Parathyroid adenoma (tissue), 2 donors: ENCODE data around the gene OVCH2.

ENCODE experiments used
- H2AFZ ChIP-seq: fragments of 300-600 bp; sonication (generic); one replicate; pipeline ENCODE4 v1.7.0; 2017; ENCODE audit warnings: antibody characterized with exemption, mild to moderate bottlenecking
- H3K27ac ChIP-seq: fragments of 300-600 bp; sonication (generic); one replicate; pipeline ENCODE4 v1.7.0; 2017
- H3K27me3 ChIP-seq: fragments of 300-600 bp; sonication (generic); one replicate; pipeline ENCODE4 v1.7.0; 2017; ENCODE audit warnings: low read length; ENCODE audit not compliant: control insufficient read depth, insufficient read depth
- H3K36me3 ChIP-seq: fragments of 300-600 bp; sonication (generic); one replicate; pipeline ENCODE4 v1.7.0; 2017; ENCODE audit warnings: low read length; ENCODE audit not compliant: control insufficient read depth, insufficient read depth
- H3K4me1 ChIP-seq: fragments of 300-600 bp; sonication (generic); one replicate; pipeline ENCODE4 v1.7.0; 2017; ENCODE audit warnings: control low read depth
- H3K4me2 ChIP-seq: fragments of 300-600 bp; sonication (generic); one replicate; pipeline ENCODE4 v1.7.0; 2017; ENCODE audit warnings: low read length
- H3K4me3 ChIP-seq: fragments of 300-600 bp; sonication (generic); one replicate; pipeline ENCODE4 v1.7.0; 2017; ENCODE audit warnings: low read depth, low read length
- H3K79me2 ChIP-seq: fragments of 300-600 bp; sonication (generic); one replicate; pipeline ENCODE4 v1.7.0; 2017; ENCODE audit warnings: control low read depth
- H3K9ac ChIP-seq: fragments of 300-600 bp; sonication (generic); one replicate; pipeline ENCODE4 v1.7.0; 2017; ENCODE audit warnings: mild to moderate bottlenecking
- H3K9me3 ChIP-seq: fragments of 300-600 bp; sonication (generic); one replicate; pipeline ENCODE4 v1.7.0; 2017; ENCODE audit warnings: low read length; ENCODE audit not compliant: control insufficient read depth
- TF ChIP-seq, protein P1 (sequence below): fragments of 300-600 bp; sonication (generic); IDR thresholded peaks from one replicate; pipeline ENCODE4 v1.7.0; 2017; ENCODE audit warnings: antibody characterized with exemption, mild to moderate bottlenecking
- donor health status: primary hyperparathyroidism.

The OVCH2 gene

GRCh38 chr11:7672960-7673723 is 33.1 kb downstream of the OVCH2 start, which contains the start of gene CYB5R2:
TSS of gene CYB5R2 (minus strand) at chr11:7673500. CDS start at chr11:7672825, 675 bp downstream.
- Histone ChIP-seq H3K9me3 (no peaks in the 10 kb centered on the region), H3K79me2 (no peaks in the 10 kb centered on the region), H3K4me1 (peaks cover 28% of the 10 kb centered on the region), H3K36me3 (no peaks in the 10 kb centered on the region), H3K27me3 (no peaks in the 10 kb centered on the region), H2AFZ (peak within 1 kb of the TSS; percentile 91), H3K27ac (peak within 1 kb of the TSS; percentile 91), H3K9ac (peak within 1 kb of the TSS; percentile 84), H3K4me3 (peak within 1 kb of the TSS; percentile 63), H3K4me2 (peak within 1 kb of the TSS; percentile 74)
- TF ChIP-seq, protein P1, sequence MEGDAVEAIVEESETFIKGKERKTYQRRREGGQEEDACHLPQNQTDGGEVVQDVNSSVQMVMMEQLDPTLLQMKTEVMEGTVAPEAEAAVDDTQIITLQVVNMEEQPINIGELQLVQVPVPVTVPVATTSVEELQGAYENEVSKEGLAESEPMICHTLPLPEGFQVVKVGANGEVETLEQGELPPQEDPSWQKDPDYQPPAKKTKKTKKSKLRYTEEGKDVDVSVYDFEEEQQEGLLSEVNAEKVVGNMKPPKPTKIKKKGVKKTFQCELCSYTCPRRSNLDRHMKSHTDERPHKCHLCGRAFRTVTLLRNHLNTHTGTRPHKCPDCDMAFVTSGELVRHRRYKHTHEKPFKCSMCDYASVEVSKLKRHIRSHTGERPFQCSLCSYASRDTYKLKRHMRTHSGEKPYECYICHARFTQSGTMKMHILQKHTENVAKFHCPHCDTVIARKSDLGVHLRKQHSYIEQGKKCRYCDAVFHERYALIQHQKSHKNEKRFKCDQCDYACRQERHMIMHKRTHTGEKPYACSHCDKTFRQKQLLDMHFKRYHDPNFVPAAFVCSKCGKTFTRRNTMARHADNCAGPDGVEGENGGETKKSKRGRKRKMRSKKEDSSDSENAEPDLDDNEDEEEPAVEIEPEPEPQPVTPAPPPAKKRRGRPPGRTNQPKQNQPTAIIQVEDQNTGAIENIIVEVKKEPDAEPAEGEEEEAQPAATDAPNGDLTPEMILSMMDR, result no peak

- H3K4me3 ChIP-seq, result peak overlapping the region; percentile 63
- H3K79me2 ChIP-seq, result no peaks in the 10 kb centered on the region
- no peaks in the 10 kb centered on the region for H3K36me3 ChIP-seq
- no peak overlapping the region for H2AFZ ChIP-seq
- H3K9me3 ChIP-seq, result no peaks in the 10 kb centered on the region
- TF ChIP-seq, protein P1, result no peak
- peak overlapping the region; percentile 91 for H3K27ac ChIP-seq
- no peak overlapping the region for H3K9ac ChIP-seq
- peaks cover 33% of the 10 kb centered on the region for H3K4me1 ChIP-seq
- peak overlapping the region; percentile 74 for H3K4me2 ChIP-seq
- no peaks in the 10 kb centered on the region for H3K27me3 ChIP-seq
These were observed 33.9 kb downstream of the OVCH2 start for GRCh38 chr11:7672276-7672959.

DNA sequence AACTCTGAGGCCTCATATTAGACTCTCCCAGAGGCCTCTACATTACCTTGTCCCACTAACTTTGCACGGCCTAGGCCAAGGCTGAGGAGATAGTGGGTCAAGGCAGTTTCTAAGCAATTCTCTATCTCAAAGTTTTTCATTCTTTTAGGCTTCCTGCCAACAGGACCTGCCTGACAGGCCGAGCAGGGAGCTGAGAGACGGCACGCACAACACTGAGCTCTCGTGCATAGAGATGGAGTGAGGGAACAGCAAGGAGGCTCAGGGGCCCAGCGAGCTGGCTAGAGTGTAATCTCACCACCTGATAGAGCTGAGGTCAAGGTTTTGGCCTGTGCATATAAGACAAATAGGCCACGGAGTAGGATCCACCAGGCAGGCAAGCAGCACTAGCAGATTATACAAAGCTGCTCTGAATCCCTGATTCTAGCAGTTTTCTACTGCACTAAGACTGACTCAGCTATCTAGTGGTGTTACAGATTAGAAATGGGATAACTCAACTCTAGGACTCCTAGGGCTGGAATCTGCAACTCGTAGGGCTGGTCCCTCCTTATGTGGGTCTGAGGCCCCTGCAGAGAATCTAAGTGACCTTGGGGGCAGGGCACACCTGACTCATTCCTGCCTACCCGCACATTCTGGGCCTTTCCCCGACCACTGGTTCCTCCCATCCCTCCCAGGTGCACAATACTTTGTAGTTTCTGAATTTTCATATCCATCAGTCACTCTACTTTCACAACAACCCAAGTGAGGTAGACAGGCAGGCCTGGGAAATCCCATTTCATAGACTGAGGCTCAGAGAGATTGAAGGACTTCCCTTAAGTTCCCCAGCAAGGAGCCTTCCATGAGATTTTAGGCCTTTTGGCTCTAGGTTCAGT is 34.7 kb downstream of the OVCH2 start:
- H2AFZ ChIP-seq, result no peak overlapping the region
- H3K79me2 ChIP-seq, result no peaks in the 10 kb centered on the region
- H3K36me3 ChIP-seq, result no peaks in the 10 kb centered on the region
- H3K9me3 ChIP-seq, result no peaks in the 10 kb centered on the region
- H3K4me3 ChIP-seq, result no peak overlapping the region
- H3K27ac ChIP-seq, result peak overlapping the region; percentile 91
- H3K27me3 ChIP-seq, result no peaks in the 10 kb centered on the region
- no peak overlapping the region for H3K9ac ChIP-seq
- H3K4me1 ChIP-seq, result peaks cover 34% of the 10 kb centered on the region
- TF ChIP-seq, protein P1, result no peak
- peak overlapping the region; percentile 74 for H3K4me2 ChIP-seq

- H3K36me3 ChIP-seq, result no peaks in the 10 kb centered on the region
- peak overlapping the region; percentile 91 for H3K27ac ChIP-seq
- TF ChIP-seq, protein P1, result no peak
- no peak overlapping the region for H3K4me3 ChIP-seq
- no peaks in the 10 kb centered on the region for H3K9me3 ChIP-seq
- H3K9ac ChIP-seq, result no peak overlapping the region
- H3K27me3 ChIP-seq, result no peaks in the 10 kb centered on the region
- H3K4me2 ChIP-seq, result no peak overlapping the region
- no peak overlapping the region for H2AFZ ChIP-seq
- H3K4me1 ChIP-seq, result peaks cover 37% of the 10 kb centered on the region
- no peaks in the 10 kb centered on the region for H3K79me2 ChIP-seq
These were observed 35.6 kb downstream of the OVCH2 start for GRCh38 chr11:7670641-7671040.
